Breast epithelium (tissue), 3 donors: ENCODE data around the gene SDK2.

ENCODE experiments used
- POLR2A ChIP-seq: fragments of 450-650 bp; IDR thresholded peaks from one replicate; pipeline ENCODE4 v1.6.1; 2016; ENCODE audit warnings: antibody characterized with exemption, mild to moderate bottlenecking, moderate library complexity
- TF ChIP-seq, protein P1 (sequence below), 3 donors: fragments of 450-650 bp; IDR thresholded peaks; one replicate each; pipeline ENCODE4 v1.5.1; 2016 to 2017; ENCODE audit warnings: antibody characterized with exemption in 3 of 3, mild to moderate bottlenecking in 3 of 3, moderate library complexity in 3 of 3

DNA sequence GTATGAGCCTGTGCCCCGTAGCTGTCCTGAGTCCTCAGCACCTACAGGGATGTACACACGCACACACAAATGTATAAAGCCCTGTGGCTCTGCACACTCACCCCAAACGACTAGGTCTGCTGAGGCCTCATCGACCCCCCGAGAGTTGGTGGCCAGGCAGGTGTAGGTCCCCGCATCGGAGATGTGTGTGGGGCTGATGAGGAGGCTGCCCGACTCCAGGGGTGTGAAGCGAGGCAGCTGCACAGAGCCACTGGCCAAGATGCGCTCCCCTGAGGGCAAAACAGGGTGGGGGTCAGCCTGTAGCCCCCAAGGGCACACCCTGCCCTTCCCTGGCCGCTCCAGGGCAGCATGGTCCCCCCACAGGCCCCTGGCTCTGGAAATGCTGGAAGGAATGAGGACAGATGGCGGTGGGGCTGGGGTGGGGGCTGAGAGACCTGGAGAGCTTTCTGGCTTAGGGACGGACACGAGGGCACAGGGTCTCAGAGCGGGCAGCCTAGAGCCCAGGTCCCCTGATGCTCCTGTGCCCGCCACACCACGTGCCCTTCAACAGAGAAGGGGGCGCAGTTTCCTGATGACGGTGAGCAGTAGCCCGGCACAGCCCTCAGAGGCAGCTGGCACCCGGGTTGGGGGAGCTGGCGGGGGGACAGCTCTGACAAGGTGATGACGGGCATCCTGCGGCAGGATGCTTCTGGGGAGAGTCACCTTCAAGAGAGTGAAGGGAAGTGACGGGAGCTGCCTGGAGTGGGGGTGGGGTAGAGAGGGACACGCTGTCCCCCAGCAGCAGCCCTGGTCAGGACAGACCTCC lies 212.6 kb downstream of the SDK2 start:
- TF ChIP-seq, protein P1, sequence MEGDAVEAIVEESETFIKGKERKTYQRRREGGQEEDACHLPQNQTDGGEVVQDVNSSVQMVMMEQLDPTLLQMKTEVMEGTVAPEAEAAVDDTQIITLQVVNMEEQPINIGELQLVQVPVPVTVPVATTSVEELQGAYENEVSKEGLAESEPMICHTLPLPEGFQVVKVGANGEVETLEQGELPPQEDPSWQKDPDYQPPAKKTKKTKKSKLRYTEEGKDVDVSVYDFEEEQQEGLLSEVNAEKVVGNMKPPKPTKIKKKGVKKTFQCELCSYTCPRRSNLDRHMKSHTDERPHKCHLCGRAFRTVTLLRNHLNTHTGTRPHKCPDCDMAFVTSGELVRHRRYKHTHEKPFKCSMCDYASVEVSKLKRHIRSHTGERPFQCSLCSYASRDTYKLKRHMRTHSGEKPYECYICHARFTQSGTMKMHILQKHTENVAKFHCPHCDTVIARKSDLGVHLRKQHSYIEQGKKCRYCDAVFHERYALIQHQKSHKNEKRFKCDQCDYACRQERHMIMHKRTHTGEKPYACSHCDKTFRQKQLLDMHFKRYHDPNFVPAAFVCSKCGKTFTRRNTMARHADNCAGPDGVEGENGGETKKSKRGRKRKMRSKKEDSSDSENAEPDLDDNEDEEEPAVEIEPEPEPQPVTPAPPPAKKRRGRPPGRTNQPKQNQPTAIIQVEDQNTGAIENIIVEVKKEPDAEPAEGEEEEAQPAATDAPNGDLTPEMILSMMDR (IDR thresholded peaks at IDR 0.05): no peak
- TF ChIP-seq POLR2A: no peak
